ENCODE measurements around the gene PLAC9. TPM values are rescaled to one million over a fixed set of nuclear protein-coding genes. Genes with fewer than 3 reads are reported as not detected.

Gene PLAC9
- total and polyA plus RNA-seq, 2 experiments from 2014 or later, result 1.1 to 11.0 TPM

GRCh38 chr10:80100861-80101695 lies 31.5 kb upstream of the PLAC9 start:
- H3K4me1 ChIP-seq (ENCODE audit: insufficient read depth), result peaks cover 33% of the 10 kb centered on the region
- no peak overlapping the region for H3K27ac ChIP-seq (ENCODE audit: low read depth)
- no peaks in the 10 kb centered on the region for H3K9me2 ChIP-seq (ENCODE audit: insufficient read depth)
- no peaks in the 10 kb centered on the region for H3K36me3 ChIP-seq (ENCODE audit: insufficient read depth)
- no peaks in the 10 kb centered on the region for H3K27me3 ChIP-seq (ENCODE audit: insufficient read depth)
- H4K20me1 ChIP-seq (replicated peaks; ENCODE audit: insufficient read depth), result no peaks in the 10 kb centered on the region
- H3K4me3 Mint-ChIP-seq, result no peak overlapping the region
- H3F3A ChIP-seq (replicated peaks; ENCODE audit: low read depth), result no peaks in the 10 kb centered on the region
- H2AFZ ChIP-seq, result peak overlapping the region; percentile 53
- ATAC-seq (peak; percentile 57), DNase-seq (ENCODE audit: low spot score) (peak; percentile 26)
- no peaks in the 10 kb centered on the region for H3K79me2 ChIP-seq (replicated peaks; ENCODE audit: insufficient read depth)
- peaks cover 30% of the 10 kb centered on the region for H3K4me1 Mint-ChIP-seq
- H3K27ac Mint-ChIP-seq, result peak overlapping the region; percentile 38; the same call in 1 of the 2 replicates
- no peaks in the 10 kb centered on the region for H3K36me3 Mint-ChIP-seq (ENCODE audit: low read depth)
- no peak overlapping the region for H3K4me3 ChIP-seq
- peaks cover 6% of the 10 kb centered on the region for H3K27me3 Mint-ChIP-seq (ENCODE audit: insufficient read depth, low read depth, poor library complexity)
- H3K9me3 Mint-ChIP-seq, result no peaks in the 10 kb centered on the region
- no peak for TF ChIP-seq CREB1 (CRISPR knock-in tag; IDR thresholded peaks at IDR 0.05; ENCODE audit: low read depth)
- no peak for TF ChIP-seq CTCF (conservative IDR thresholded peaks at IDR 0.05; ENCODE audit: low read depth in 2 of 2)
- no peak for TF ChIP-seq EZH2phosphoT487 (IDR thresholded peaks at IDR 0.05; ENCODE audit: unreplicated experiment)
- TF ChIP-seq NANOG (IDR thresholded peaks at IDR 0.05; ENCODE audit: borderline replicate concordance), result no peak
- no peak for TF ChIP-seq JUNB (IDR thresholded peaks at IDR 0.05; ENCODE audit: unreplicated experiment)
- no peak for TF ChIP-seq ETS1 (IDR thresholded peaks at IDR 0.05)
- no peak for TF ChIP-seq EZH2 (IDR thresholded peaks at IDR 0.05; ENCODE audit: low read depth, unreplicated experiment)
- no peak for TF ChIP-seq ZNF114 (CRISPR knock-in tag; IDR thresholded peaks at IDR 0.05)
- no peak for TF ChIP-seq ZNF331 (CRISPR knock-in tag; IDR thresholded peaks at IDR 0.05; ENCODE audit: low read depth)
- no peak for TF ChIP-seq STAT1 (IDR thresholded peaks at IDR 0.05; ENCODE audit: unreplicated experiment)
- TF ChIP-seq, protein P1, sequence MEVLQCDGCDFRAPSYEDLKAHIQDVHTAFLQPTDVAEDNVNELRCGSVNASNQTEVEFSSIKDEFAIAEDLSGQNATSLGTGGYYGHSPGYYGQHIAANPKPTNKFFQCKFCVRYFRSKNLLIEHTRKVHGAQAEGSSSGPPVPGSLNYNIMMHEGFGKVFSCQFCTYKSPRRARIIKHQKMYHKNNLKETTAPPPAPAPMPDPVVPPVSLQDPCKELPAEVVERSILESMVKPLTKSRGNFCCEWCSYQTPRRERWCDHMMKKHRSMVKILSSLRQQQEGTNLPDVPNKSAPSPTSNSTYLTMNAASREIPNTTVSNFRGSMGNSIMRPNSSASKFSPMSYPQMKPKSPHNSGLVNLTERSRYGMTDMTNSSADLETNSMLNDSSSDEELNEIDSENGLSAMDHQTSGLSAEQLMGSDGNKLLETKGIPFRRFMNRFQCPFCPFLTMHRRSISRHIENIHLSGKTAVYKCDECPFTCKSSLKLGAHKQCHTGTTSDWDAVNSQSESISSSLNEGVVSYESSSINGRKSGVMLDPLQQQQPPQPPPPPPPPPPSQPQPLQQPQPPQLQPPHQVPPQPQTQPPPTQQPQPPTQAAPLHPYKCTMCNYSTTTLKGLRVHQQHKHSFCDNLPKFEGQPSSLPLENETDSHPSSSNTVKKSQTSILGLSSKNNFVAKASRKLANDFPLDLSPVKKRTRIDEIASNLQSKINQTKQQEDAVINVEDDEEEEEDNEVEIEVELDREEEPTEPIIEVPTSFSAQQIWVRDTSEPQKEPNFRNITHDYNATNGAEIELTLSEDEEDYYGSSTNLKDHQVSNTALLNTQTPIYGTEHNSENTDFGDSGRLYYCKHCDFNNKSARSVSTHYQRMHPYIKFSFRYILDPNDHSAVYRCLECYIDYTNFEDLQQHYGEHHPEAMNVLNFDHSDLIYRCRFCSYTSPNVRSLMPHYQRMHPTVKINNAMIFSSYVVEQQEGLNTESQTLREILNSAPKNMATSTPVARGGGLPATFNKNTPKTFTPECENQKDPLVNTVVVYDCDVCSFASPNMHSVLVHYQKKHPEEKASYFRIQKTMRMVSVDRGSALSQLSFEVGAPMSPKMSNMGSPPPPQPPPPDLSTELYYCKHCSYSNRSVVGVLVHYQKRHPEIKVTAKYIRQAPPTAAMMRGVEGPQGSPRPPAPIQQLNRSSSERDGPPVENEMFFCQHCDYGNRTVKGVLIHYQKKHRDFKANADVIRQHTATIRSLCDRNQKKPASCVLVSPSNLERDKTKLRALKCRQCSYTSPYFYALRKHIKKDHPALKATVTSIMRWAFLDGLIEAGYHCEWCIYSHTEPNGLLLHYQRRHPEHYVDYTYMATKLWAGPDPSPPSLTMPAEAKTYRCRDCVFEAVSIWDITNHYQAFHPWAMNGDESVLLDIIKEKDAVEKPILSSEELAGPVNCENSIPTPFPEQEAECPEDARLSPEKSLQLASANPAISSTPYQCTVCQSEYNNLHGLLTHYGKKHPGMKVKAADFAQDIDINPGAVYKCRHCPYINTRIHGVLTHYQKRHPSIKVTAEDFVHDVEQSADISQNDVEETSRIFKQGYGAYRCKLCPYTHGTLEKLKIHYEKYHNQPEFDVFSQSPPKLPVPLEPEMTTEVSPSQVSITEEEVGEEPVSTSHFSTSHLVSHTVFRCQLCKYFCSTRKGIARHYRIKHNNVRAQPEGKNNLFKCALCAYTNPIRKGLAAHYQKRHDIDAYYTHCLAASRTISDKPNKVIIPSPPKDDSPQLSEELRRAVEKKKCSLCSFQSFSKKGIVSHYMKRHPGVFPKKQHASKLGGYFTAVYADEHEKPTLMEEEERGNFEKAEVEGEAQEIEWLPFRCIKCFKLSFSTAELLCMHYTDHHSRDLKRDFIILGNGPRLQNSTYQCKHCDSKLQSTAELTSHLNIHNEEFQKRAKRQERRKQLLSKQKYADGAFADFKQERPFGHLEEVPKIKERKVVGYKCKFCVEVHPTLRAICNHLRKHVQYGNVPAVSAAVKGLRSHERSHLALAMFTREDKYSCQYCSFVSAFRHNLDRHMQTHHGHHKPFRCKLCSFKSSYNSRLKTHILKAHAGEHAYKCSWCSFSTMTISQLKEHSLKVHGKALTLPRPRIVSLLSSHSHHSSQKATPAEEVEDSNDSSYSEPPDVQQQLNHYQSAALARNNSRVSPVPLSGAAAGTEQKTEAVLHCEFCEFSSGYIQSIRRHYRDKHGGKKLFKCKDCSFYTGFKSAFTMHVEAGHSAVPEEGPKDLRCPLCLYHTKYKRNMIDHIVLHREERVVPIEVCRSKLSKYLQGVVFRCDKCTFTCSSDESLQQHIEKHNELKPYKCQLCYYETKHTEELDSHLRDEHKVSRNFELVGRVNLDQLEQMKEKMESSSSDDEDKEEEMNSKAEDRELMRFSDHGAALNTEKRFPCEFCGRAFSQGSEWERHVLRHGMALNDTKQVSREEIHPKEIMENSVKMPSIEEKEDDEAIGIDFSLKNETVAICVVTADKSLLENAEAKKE (CRISPR knock-in tag; IDR thresholded peaks at IDR 0.05), result no peak
- TF ChIP-seq POLR2AphosphoS5 (IDR thresholded peaks at IDR 0.05; ENCODE audit: low read depth), result no peak
- TF ChIP-seq, protein P2, sequence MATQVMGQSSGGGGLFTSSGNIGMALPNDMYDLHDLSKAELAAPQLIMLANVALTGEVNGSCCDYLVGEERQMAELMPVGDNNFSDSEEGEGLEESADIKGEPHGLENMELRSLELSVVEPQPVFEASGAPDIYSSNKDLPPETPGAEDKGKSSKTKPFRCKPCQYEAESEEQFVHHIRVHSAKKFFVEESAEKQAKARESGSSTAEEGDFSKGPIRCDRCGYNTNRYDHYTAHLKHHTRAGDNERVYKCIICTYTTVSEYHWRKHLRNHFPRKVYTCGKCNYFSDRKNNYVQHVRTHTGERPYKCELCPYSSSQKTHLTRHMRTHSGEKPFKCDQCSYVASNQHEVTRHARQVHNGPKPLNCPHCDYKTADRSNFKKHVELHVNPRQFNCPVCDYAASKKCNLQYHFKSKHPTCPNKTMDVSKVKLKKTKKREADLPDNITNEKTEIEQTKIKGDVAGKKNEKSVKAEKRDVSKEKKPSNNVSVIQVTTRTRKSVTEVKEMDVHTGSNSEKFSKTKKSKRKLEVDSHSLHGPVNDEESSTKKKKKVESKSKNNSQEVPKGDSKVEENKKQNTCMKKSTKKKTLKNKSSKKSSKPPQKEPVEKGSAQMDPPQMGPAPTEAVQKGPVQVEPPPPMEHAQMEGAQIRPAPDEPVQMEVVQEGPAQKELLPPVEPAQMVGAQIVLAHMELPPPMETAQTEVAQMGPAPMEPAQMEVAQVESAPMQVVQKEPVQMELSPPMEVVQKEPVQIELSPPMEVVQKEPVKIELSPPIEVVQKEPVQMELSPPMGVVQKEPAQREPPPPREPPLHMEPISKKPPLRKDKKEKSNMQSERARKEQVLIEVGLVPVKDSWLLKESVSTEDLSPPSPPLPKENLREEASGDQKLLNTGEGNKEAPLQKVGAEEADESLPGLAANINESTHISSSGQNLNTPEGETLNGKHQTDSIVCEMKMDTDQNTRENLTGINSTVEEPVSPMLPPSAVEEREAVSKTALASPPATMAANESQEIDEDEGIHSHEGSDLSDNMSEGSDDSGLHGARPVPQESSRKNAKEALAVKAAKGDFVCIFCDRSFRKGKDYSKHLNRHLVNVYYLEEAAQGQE (IDR thresholded peaks at IDR 0.05; ENCODE audit: unreplicated experiment), result no peak
- peak overlapping the region; percentile 64 for H3K4me2 ChIP-seq
